SK-N-DZ (cell line): ENCODE data around the gene ST6GAL1.
"Not testable (repeated sequence)": the region's sequence is repeated elsewhere in the genome, so short reads cannot be mapped to it uniquely, and the experiment has no call there.

Experiments used
- DNase-seq: peaks from one replicate; pipeline ENCODE4 v3.0.0-alpha.2; 2015; ENCODE audit warnings: low spot score

The ST6GAL1 gene

DNA sequence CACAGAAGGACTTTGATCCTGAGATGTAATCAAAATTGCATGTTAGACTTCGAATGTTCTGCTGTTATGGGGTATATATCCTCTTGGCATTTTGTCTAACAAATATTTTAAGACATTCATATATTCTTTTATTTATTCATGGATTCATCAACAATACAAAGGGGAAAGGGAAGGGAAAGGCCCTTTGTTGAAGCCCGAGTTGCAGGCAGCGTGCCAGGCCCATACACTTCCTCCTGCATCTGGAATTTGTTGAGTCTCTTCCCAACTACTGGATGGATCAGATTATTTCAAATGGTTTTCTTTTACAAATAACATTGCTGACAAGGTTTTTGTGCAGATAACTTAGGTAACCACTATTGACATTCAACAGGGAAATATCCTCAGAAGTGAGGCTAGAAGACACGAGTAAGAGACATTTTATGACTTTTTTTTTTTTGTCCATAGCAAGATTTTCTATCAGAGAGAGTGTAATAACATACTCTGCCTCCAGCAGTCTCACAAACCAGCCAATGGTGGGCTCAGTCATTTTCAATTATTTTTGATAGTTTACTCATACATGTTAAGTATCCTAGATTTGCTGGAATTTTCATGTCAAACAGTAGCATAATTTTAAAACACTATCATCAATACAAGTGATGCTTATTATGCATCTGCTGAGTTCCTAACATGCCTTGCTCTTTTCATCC, 114.7 kb downstream of the ST6GAL1 start:
- no peak for DNase-seq

- no peak for DNase-seq
These were observed 115.7 kb downstream of the ST6GAL1 start for GRCh38 chr3:187046033-187046432.

DNA sequence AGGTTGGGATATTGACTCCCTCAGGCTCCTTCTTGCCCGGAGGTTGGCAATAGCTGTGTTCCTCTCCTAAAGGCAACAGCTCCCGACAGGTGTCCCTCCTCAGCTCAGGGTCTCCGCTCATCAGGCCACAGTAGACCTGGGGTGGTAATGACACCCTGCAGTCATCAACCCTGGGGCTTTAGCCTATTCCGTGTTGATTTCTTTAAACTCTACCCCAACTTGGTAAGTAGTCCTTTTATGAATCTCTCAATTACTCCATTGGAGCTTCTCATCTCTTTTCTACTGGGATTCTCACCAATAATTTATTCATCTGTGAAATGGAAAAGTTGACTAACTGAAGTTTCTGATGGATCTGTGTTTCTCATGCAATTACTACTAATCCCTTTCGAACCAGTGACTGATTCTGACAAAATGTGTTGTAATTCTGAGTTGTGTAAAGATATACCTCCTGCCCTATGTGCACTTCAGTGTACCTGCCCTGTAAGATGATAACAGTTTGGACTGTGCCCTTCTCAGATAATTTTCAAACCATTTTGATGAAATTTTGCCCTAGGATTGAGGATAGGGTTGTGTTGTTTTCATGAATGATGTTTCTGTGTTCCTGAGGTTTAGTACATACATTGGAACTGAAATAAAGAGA, 119.3 kb downstream of the ST6GAL1 start:
- DNase-seq = no peak

DNA sequence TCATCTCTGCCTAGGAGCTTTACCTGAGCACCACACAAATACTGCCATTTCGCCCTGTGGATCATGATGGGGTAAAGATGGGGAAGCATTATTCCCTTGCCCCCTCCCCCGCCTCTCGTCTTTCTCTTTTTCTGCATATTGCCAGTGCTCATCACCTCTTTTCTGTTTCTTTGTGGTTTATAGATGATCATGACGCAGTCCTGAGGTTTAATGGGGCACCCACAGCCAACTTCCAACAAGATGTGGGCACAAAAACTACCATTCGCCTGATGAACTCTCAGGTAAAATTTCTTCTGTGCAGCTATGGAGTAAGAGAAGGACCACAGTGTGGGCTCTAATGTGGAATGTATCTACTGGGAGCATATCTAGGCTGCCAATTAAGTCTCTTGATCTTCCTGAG, 120.7 kb downstream of the ST6GAL1 start:
- no peak for DNase-seq

GRCh38 chr3:187051724-187052366, 121.5 kb downstream of the ST6GAL1 start:
- DNase-seq = no peak

DNA sequence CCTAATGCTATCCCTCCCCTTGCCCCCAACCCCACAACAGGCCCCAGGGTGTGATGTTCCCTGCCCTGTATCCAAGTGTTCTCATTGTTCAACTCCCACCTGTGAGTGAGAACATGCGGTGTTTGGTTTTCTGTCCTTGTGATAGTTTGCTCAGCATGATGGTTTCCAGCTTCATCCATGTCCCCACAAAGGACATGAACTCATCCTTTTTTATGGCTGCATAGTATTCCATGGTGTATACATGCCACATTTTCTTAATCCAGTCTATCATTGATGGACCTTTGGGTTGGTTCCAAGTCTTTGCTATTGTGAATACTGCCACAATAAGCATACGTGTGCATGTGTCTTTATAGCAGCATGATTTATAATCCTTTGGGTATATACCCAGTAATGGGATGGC, 122.1 kb downstream of the ST6GAL1 start:
- not testable (repeated sequence) for DNase-seq

DNA sequence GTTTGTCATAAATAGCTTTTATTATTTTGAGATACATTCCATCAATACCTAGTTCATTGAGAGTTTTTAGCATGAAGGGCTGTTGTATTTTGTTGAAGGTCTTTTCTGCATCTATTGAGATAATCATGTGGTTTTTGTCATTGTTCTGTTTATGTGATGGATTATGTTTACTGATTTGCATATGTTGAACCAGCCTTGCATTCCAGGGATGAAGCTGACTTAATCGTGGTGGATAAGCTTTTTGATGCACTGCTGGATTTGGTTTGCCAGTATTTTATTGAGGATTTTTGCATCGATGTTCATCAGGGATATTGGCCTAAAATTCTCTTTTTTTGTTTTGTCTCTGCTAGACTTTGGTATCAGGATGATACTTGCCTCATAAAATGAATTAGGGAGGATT, 124.1 kb downstream of the ST6GAL1 start:
- DNase-seq = not testable (repeated sequence)

- DNase-seq = not testable (repeated sequence)
These were observed 127.5 kb downstream of the ST6GAL1 start for GRCh38 chr3:187057803-187058202.

GRCh38 chr3:187061748-187062147, 131.4 kb downstream of the ST6GAL1 start:
- no peak for DNase-seq

DNA sequence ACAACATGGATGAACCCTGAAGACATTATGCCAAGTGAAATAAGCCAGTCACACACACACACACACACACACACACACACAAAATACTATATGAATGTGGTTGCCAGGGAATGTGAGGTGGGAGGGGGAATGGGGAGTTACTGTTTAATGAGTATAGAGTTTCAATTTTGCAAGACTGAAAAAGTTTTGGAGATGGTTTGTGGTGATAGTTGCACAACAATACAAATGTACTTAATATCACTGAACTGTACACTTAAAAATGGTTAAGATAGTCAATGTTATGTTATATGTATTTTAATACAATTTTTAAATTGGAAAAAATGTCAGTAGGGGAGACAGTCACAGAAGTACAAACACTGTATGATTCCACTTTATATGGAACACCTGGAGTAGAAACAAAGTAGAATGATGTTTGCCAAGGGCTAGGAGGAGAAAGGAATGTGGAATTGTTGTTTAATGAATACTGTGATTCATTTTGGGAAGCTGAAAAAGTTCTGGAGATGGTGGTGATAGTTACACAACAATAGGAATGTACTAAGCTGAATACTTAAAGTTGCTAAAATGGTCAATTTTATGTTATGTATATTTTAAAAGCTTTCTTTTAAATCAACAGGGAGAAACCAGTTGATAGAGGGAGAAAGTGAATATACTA, 132.3 kb downstream of the ST6GAL1 start:
- DNase-seq = no peak

- no peak for DNase-seq
These were observed 133.2 kb downstream of the ST6GAL1 start for GRCh38 chr3:187063286-187064121.

DNA sequence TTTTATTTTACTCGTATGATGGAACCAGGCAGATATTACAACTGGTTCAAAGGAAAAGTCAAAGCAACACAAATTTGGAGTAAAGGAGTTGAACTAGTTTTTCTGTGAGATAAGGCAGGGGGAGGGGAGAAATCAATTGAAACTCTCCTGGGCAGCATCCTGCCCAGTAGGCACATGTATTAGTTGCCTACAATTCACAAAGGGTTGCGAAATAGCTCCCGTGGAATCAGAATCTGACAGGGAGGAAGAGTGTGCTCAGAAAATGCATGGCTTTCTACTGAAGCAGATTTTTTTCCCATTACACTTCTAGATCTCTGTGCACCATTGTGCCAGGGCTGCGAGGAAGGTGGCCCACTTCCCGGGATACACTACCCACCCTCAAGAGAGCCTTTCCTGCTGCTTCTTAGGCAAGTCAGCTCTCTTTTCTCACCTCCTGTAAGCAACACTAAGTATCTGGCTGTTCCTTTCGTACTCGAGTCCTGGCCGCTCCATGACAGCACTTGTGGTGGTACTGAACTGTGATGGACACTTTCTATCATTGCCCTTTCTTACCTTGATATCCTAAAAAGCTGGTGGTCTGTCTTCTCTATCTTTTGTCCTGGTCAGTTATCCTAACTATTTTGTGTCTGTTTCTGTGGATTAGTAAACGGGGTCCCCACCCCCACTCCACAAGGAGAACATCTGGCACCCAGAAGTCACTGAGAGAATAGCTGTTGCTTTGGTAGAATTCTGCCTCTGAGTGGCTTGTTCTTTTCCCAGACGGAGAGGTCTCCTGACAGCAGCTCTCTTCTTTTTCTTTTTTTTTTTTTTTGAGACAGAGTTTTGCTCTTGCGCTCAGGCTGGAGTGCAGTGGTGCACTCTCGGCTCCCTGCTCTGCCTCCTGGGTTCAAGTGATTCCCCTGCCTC, 134.1 kb downstream of the ST6GAL1 start:
- DNase-seq = no peak

- peak; percentile 53 for DNase-seq
These were observed 136.1 kb downstream of the ST6GAL1 start for GRCh38 chr3:187066228-187066995.

GRCh38 chr3:187068787-187069186, 138.5 kb downstream of the ST6GAL1 start:
- no peak for DNase-seq

DNA sequence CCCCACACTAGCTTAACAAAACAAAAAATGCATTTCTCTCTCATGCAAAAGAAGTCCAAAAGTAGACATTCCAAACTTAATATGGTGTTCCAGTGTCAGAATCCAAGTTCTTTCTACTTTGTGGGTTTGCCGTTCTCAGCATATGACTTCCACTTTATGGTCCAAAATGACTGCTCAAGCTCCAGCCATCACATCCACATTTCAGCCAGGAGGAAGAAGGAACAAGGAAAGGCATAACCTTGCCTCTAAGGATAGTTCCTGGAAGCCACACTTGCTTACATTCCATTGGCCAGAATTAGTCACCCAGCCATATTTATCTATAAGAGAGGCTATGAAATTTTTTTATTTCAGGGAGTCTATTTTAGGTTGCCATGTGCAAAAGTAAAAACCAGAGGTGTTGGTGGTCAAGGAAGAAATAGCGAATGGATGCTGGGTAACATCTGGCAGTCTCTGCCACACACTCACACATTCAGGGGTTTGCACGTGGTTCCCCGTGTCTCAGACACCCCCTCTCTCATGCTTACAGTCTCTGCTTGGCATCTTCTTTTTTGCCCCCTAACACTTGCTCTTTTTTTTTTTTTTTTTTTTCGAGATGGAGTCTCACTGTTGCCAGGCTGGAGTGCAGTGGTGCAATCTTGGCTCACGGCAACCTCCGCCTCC, 139.7 kb downstream of the ST6GAL1 start:
- no peak for DNase-seq

DNA sequence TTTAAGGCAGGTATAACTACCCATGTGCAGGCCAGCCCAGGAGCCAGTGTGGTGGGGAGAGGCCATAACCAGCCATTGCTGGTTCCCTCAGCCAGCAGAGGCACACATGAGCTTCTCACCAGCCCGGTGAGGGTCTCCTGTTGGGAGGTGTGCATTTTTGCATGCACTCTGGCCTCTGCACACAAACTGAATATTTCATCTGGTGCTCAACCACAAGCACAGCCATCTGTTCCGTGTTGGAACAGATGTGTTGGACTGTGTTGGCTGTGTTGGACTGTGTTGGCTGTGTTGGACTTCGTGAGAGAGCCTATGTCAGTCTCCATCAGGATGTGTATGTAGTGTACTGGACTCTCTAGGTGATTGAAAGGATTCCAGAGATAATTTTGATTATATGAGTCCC, 141.8 kb downstream of the ST6GAL1 start:
- DNase-seq = no peak

- no peak for DNase-seq
These were observed 142.2 kb downstream of the ST6GAL1 start for GRCh38 chr3:187072511-187072910.

DNA sequence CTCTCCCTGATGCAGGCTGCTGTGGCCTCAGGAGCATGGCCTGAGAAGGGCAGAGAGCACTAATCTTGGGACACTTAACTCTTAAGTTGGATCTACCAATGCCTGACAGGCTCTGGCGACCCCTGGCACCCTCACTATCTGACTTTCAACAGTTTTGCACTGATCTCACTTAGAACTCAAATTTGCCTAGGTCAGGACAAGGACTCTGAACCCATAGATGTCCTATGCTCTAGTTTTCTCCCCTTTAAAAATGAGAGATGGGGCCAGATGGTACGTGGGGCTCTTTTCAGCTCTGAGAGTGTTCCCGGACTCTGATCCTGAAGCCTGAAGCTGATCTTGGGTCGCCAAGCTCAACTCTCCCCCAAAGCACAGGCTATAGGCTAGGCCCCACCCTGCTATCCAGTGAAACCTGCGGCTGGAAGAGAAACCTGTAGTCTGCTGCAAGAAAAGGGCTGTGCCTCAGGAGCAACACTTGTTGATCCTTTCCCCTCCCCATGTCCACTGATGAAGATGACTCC, 143.3 kb downstream of the ST6GAL1 start:
- no peak for DNase-seq

DNA sequence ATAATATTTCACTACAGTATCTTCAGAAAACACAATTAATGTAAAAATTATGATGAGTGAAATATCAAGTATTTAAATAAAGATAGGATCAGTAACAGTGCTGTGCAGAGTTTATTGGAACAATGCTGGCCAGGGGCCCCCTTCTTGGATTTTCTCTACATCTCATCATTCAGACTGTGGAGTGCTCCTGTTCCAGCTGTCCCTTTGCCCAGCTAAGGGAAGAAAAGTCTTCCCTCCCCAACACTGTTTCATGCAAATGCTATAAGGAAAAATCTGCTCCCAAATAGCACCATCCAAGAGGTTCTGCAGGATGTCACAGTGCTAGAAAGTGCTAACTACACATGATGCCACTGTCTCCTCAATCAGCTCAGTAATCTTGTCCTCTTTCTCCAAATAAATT, 144.5 kb downstream of the ST6GAL1 start:
- DNase-seq = no peak
